ENCODE data around the gene ATP13A2.
"Not testable (repeated sequence)": the region's sequence is repeated elsewhere in the genome, so short reads cannot be mapped to it uniquely, and the experiment has no call there.

ATP13A2 gene

DNA sequence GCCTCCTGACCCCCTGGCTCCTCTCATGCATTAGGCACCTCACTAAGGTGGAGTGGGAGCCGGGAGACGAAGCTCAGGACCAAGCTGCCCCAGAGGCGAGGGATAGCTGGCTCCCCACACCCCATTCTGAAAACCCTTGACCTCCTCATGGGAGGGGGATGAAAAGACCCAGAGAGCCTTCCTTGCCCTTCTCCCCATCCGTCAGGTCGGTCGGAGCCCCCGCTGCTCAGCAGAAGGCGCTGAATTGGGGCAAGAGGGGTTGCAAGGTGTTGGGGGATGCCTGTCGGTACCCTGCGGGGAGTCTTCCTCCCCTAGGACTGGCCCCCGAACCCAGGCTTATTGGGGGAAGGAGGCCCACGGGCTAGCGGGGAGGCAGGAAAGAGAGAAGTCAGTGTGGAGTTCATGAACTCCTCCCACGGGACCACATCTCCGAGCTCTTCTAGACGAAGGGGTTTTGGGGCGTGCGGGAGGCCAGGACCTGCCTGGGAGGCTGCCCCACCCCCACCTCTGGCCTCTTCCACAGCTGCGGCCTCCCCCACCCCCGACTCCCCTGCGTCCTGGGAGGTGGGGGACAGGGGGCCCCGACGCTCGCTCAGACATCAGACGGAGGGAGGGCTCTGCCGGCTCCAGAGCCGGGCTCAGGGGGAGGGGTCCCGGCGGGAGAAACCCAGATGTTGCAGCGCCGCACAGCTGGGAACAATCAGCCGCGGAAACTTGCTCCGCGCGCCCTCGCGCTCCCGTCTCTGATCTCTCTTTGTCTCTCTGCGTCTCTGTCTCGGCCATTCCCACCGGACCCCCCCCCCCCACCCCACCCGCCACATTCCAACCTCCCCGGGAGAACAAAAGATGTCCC, 32.0 kb downstream of the ATP13A2 start:
- DNase-seq (ENCODE audit: low read depth, low spot score), result no peak

DNA sequence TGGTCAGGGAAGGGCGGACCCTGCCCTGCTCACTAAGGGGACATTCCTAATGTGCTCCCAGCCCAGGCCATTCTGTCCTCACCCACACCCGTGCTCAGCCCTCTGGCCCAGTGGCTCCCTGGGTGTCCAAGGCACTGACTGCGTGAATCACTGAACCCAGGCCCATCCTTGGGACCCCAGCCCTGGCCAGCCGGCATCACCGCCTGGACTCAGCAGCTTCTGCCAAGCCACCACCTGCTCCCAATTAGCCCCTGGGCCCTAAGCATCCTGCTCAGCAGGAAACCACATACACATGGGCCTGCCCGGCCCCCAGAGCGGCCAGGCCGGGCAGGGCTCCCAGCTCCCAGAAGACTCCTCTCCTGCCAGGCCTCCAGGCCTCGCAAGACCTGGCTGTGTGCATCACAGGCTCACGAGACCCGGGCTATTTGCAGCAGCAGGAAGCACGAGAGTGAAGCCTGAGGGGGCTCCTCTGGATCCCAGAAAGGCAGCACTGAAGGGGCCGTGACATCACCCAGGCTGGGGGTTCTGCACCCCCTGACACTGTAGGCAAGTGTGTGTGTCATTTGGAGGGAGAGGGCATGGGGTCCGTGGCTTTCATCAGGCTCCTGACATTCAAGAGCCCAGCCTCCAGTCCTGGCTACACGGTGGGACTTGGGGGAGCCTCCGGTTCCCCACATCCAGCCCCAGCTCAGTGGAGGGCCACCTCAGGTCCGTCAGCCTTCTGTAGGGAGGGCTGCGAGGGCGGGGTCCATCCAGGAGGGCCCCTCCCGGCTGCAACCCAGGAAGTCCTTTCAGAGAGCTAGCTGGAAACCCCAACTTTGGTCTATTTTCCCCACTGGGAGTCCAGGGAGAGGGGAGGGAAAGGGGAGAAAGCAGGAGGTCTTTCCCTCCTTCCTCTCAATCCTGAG, 32.9 kb downstream of the ATP13A2 start:
- peak; percentile 68 for DNase-seq (ENCODE audit: low read depth, low spot score)

DNA sequence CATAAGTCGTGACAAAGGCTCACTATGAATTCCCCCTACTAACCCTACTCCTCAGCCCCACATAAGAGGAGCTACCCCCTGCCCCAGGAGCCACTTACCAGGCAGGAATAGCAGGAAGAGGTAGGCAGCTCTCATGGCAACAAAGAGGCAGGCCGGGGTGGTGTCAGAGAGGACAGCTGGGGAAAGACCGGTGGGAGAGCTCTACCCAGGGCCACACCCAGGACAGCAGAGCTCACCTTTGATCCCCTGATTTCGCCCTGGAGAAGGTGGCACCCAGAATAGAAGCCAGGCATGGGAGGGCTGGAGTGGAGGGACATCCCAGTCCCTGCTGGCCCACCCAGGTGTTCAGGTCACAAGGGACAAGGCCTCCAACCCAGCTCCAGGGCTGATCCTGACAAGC, 33.6 kb downstream of the ATP13A2 start:
- DNase-seq (ENCODE audit: low read depth, low spot score), result no peak

DNA sequence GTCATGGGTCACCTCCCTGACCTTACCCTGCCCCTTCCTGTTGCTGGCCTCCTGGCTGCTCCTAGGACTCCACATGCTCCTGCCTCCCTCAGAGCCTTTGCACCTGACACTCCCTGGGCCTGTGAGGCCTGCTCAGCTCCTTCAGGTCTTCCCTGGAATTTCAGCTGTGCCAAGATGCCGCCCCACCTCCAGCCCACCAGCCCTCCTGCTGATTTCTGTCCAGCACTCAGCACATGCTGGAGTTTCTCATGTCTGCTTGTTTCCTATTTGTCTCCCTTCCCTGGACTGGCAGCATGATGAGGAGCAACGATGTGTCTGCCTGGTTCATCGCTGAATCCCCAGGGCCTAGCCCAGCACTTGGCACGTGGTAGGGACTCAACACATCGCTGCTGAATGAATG, 34.4 kb downstream of the ATP13A2 start:
- DNase-seq (ENCODE audit: low read depth, low spot score), result no peak

DNA sequence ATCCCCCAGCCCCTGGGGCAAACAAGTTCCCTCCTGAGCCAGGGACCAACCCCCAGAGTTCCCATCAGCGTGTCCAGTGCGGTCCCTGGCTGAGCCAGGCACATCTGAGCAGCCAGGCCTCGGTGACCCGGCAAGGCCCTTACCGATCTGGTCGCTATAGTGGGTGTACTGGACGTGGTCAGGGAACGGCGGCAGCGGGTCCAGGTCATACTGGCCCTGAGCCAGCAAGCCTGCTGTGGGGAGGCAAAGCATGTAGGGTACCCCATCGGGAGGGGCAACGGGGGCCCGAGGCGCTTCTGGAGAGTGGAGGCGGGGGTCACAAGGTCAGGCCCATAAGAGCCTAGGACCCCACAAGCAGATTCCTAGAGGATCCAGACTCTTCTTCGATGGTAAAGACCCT, 34.8 kb downstream of the ATP13A2 start:
- DNase-seq (ENCODE audit: low read depth, low spot score), result no peak

DNA sequence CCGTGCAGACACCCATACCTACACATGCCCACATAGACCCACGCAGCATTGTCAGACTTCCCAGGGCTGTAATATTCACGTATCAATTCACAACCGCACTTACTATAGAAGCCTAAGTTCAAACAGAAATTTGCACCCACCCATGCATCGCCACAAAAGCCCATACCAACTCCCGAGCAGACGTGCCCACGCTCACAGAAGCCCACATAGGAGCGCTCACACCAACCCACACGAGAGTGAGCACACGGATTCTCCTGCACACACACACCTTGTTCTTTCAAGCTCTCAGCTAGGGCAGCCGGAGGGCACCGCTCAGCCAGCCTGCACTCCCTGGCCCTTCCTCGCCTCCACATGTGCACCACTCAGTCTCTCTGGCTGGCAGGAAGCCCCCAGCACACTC, 35.9 kb downstream of the ATP13A2 start:
- DNase-seq (ENCODE audit: low read depth, low spot score), result no peak

DNA sequence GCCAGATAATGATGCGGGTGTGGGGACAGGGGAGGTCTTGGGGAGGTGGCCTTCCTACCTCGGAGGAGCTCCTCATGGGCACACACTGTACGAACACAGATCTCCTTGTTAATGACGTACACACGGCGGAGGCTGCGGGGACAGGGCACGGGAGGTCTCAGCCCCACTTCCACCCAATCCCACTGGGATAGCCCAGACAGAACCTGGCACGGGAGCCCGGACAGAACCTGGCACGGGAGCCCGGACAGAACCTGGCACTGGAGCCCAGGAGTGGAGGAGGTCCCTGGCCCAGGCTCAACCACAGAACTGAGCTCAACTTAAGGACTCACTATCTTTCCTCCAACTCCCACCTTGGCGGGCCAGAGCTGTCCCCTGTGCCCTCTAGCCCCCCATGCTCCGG, 36.5 kb downstream of the ATP13A2 start:
- no peak for DNase-seq (ENCODE audit: low read depth, low spot score)

DNA sequence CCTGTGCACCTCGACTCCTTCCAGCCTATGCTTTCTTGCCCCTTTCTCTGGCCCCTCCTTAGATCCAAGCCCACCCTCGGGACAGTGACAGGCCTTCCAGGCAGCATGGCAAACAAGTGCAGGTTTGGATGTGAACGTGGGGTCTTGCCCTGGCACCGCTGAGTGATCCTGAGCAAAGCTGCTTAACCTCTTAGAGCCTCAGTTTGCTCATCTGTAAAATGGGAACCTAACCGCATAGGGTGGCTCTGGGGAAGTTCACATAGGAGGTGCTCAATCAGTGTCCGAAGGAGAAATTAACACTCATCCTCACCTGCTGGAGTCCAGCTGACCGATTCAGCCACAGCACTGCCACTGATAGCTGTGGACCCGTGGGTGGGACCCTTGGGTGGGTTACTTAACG, 38.5 kb downstream of the ATP13A2 start:
- no peak for DNase-seq (ENCODE audit: low read depth, low spot score)

DNA sequence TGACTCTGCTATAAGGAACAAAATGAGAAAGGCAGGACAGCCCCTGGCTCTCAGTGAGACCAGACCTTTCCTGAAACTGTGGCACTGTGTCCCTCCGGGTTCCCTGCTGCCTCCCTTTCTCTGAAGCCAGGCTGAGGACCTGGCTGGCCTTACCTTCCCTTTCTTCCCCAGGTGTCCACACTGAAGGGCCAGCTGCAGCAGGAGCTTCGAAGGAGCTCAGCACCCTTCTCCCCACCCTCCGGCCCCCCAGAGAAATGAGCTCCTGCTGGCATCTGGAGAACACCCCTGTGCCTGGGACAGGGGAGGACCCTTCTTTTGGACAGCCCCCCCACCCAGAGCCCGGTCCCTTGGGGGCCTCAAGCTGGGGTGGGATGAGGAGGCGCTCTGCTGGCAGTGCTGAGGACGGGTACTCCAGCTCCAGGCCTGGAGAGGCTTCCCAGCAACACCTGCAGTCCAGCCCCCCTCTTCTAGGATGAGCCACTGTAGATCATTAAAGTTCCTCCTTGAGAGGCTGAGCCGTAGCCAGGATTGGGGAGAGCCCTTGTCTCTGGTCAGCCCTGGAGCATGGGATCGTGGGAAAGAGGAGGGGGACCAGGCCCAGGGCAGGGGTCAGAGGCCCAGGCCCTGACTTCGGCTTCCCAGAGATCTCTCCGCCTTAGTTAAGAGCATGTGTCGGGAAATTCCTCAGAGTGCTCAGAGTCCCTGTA, 39.4 kb downstream of the ATP13A2 start:
- DNase-seq (ENCODE audit: low read depth, low spot score), result no peak

DNA sequence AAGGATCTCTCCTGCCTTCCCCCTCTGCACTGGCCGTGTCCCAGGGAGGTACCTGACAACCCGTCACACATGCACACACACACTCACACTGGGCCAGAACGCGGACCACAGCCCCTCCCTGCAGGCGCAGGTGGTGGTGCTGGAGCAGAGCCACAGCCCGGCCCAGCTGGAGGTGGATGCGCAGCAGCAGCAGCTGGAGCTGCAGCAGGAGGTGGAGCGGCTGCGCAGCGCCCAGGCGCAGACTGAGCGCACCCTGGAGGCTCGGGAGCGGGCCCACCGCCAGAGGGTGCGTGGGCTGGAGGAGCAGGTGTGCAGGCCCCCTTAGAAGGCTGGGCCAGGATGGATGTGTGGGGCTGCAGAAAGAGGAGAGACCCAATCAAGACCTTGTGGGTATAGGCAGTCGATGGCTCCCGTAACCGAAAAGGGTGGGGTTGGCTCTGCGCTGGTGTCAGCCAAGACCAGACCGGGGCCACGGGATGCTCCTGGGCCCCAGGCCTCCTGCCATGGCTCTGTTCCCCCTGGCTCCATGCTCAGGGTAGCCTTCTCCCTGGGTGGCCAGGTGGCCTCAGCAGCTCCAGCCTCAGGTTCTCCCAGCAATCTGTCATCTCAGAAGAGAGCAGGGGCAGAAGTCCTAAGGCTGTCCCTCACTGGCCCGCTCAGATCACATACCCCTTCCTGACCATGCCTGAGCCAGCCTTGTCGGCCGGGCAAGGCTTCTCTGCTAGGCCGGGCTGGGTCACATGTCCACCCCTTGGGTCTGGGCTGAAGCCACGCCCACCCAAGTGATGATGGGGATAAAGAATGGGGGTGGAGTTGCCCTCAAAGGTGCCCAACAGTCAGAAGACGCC, 40.2 kb downstream of the ATP13A2 start:
- no peak for DNase-seq (ENCODE audit: low read depth, low spot score)

DNA sequence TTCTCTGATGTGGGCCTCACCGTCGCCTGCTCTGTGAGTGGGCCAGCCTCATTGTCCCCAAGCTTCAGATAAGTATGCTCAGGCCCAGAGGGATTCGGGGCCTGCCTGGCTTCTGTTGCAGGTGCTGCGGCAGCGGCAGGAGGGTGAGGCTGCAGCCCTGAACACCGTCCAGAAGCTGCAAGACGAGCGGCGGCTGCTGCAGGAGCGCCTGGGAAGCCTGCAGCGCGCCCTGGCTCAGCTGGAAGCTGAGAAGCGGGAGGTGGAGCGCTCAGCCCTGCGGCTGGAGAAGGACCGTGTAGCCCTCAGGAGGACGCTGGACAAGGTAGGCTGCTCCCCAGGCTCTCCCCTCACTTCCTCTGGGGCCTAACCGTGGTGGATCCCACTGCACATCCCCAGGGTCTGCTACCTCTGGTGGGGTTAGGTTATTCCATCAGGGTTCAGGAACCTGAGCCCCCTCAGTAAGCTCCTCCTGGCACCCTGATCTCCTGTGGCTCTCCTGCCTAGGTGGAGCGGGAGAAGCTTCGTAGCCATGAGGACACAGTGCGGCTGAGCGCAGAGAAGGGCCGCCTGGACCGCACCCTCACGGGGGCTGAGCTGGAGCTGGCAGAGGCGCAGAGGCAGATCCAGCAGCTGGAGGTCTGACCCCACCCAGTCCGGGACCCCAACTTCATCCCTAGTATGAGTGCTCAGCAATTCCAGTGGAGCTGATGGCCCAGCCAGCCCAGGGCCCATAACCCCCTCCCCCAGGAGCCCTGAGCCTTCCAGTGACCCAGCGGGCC, 41.4 kb downstream of the ATP13A2 start:
- no peak for DNase-seq (ENCODE audit: low read depth, low spot score)

DNA sequence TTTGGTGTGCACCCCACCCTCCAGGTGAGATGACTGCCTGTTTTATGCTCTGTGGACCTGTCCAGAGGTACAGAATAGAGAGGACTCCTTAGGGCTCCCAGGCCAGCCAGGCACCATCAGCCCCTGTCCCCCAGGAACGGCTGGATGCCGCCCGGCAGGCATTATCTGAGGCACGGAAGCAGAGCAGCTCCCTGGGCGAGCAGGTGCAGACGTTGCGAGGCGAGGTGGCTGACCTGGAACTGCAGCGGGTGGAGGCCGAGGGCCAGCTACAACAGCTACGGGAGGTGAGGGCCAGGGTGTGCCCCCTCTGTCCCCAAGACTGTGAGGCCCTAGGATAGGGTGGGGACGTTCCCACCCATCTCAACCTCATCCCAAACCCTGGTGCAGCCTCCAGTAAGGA, 42.1 kb downstream of the ATP13A2 start:
- no peak for DNase-seq (ENCODE audit: low read depth, low spot score)

DNA sequence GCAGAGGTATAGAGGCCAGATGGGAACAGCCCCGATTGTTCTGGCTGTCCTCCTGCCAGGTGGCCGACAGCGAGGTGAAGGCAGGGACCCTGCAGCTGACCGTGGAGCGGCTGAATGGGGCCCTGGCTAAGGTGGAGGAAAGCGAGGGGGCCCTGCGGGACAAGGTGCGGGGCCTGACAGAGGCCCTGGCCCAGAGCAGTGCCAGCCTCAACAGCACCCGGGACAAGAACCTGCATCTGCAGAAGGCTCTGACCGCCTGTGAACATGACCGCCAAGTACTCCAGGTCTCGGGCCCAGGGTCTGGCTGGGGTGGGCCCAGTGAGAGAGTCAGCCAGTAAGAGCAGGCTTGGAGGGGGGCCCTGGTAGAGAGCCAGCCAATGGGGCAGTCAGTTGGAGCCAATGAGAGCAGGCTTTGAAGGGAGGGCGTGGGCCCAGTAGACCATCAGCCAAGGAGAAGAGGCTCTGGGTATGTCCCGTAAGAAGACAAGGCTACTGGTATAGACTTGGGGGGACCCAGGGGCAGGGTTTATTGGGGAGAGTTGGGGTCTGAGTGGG, 42.6 kb downstream of the ATP13A2 start:
- DNase-seq (ENCODE audit: low read depth, low spot score), result no peak

DNA sequence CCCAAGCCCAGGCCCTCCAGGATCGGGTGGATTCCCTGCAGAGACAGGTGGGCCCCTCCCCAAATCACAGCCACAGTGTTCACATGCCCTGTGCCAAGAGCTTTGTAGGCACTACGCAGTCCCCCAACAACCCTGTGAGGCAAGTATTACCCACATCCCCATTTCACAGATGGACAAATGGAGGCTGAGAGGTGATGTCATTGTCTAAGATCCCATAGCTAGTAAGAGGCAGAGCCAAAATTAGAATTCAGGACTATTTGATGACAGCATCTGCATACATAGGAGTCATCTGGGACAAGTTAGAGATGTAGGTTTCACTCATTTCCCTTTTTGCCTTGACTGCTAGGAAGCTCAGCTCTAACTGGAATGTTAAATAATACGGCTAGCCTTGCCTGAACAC, 43.4 kb downstream of the ATP13A2 start:
- no peak for DNase-seq (ENCODE audit: low read depth, low spot score)

DNA sequence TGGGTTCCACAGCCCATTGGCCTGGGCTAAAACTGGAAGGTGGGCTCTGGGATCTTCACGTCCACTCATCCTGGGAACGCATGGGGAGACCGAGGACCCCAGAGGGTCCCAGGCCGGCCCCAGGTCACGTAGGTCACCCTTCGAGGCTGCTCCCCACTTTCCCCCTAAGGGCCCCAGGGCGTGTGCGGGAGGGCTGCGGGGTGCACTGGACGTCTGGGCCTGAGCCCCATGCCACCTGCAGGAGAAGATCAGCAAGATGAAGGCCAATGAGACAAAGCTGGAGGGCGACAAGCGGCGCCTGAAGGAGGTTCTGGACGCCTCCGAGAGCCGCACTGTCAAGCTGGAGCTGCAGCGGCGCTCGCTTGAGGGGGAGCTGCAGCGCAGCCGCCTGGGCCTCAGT, 43.8 kb downstream of the ATP13A2 start:
- no peak for DNase-seq (ENCODE audit: low read depth, low spot score)

DNA sequence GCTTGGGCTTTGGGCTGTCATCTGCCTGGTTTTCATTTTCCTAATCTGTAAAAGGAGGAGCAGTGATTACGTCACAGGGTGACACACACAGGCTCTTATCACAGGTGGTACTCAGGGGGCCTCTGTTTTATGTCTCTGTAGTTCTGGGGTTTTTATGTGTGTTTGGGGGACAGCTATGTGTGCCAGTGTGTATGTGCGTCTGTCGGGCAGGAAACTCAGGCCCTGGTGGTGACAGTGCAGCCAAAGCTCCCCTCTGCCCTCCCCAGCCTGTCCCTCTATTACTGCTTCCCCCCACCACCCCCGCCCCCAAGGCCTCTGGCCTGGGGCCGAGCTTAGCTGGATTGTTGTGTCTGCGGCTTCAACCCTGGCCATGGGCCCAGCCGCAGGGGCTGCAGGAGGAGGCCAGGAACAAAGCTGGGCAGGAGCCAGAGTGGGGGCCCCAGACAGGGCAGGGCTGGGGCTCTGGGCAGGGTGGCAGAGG, 44.6 kb downstream of the ATP13A2 start:
- DNase-seq (ENCODE audit: low read depth, low spot score), result no peak

DNA sequence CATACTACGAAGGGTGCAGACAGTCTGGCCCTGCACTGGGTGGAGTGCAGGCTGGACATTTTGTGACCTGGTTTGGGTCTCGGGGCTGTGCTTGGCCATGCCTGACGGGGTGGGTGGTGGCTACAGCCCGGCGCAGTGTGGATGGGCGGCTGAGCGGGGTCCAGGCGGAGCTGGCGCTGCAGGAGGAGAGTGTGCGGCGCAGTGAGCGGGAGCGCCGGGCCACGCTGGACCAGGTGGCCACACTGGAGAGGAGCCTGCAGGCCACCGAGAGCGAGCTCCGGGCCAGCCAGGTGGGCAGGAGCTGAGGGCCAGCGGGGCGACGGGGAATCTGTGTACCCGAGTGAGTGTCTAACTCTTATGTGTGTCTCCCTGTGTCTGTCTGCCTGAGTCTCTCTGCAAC, 45.4 kb downstream of the ATP13A2 start:
- DNase-seq (ENCODE audit: low read depth, low spot score), result no peak

DNA sequence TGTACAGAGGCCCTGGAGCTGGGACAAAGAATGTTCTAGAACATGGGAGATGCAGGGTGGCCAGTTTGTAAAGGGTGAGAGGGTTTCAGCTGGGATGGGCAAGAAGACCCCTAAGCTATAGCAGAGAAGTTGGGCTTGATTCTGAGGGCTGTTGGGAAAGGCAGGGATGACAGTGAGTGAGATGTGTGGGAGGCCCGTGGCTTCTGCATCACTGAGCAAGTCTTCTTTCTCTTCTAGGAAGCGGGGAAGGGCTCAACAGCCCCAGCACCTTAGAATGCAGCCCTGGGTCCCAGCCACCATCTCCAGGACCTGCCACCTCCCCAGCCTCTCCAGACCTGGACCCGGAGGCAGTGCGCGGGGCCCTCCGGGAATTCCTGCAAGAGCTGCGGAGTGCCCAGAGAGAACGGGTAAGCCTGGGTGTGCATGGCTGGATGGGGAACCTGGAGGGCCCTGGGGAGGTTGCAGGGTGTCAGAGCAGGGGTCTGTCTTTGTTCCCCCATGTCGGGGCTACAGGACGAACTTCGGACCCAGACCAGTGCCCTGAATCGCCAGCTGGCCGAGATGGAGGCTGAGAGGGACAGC, 46.2 kb downstream of the ATP13A2 start:
- no peak for DNase-seq (ENCODE audit: low read depth, low spot score)

DNA sequence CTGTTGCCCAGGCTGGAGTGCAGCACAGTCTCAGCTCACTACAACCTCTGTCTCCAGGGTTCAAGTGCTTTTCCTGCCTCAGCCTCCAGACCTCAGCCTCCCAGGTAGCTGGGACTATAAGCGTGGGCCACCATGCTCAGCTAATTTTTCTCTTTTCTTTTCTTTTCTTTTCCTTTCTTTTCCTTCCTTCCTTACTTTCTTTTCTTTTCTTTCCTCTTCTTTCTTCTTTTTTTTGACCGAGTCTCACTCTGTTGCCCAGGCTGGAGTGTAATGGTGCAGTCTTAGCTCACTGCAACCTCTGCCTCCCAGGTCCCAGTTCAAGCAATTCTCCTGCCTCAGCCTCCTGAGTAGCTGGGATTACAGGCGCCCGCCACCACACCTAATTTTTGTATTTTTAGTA, 47.6 kb downstream of the ATP13A2 start:
- DNase-seq (ENCODE audit: low read depth, low spot score), result not testable (repeated sequence)
